Natural killer cell (primary cell): ENCODE data around the gene SLC7A4. TPM values are rescaled to one million over a fixed set of nuclear protein-coding genes. Genes with fewer than 3 reads are reported as not detected.

Experiments used
- ATAC-seq, 3 donors: fragments of 150-1000 bp in 2 of 3; fragments of 200-7000 bp in 1 of 3; cut with Tn5 transposase; 1 replicate in 1 of 3; 2 replicates in 2 of 3; pipeline ENCODE4 v1.10.0; 2021; ENCODE audit warnings: mild to moderate bottlenecking in 2 of 3, moderate library complexity in 2 of 3
- DNase-seq, 2 donors: peaks; one replicate each; pipeline versions ENCODE4 v3.0.0 to v3.0.0-alpha.2; 2013 to 2021; ENCODE audit warnings: mixed read lengths in 1 of 2
- H3K27ac ChIP-seq: one replicate; pipeline ENCODE4 v1.5.1; 2013; ENCODE audit warnings: mild to moderate bottlenecking, low read length
- H3K27me3 ChIP-seq: one replicate; pipeline ENCODE4 v1.6.1; 2013; ENCODE audit warnings: low read length; ENCODE audit not compliant: control insufficient read depth, insufficient read depth
- H3K36me3 ChIP-seq: one replicate; pipeline ENCODE4 v1.6.1; 2013; ENCODE audit warnings: low read length; ENCODE audit not compliant: control insufficient read depth, insufficient read depth
- H3K4me1 ChIP-seq: one replicate; pipeline ENCODE4 v1.6.1; 2013; ENCODE audit warnings: low read length; ENCODE audit not compliant: control insufficient read depth, insufficient read depth
- H3K4me3 ChIP-seq: one replicate; pipeline ENCODE4 v1.5.1; 2013; ENCODE audit warnings: low read length
- H3K9me3 ChIP-seq: one replicate; pipeline ENCODE4 v1.6.1; 2013; ENCODE audit warnings: low read length; ENCODE audit not compliant: control insufficient read depth, insufficient read depth
- H3K27ac Mint-ChIP-seq, 2 donors: one replicate each; pipeline ENCODE4 v1.8.0; 2022; ENCODE audit warnings: mild to moderate bottlenecking in 2 of 2, mixed read lengths in 2 of 2, moderate library complexity in 1 of 2
- H3K27me3 Mint-ChIP-seq, 2 donors: one replicate each; pipeline ENCODE4 v1.8.0; 2022; ENCODE audit warnings: low read depth in 2 of 2, mixed read lengths in 2 of 2
- H3K36me3 Mint-ChIP-seq: one replicate; pipeline ENCODE4 v1.8.0; 2022; ENCODE audit warnings: mixed read lengths
- H3K4me1 Mint-ChIP-seq, 2 donors: one replicate each; pipeline ENCODE4 v1.8.0; 2022; ENCODE audit warnings: mixed read lengths in 2 of 2
- H3K4me3 Mint-ChIP-seq: one replicate; pipeline ENCODE4 v1.8.0; 2022; ENCODE audit warnings: mild to moderate bottlenecking, moderate library complexity, mixed read lengths
- H3K9me3 Mint-ChIP-seq, 2 donors: one replicate each; pipeline ENCODE4 v1.8.0; 2022; ENCODE audit warnings: mixed read lengths in 2 of 2
- CTCF ChIP-seq: fragments of 200-600 bp; IDR thresholded peaks from one replicate; pipeline ENCODE4 v1.8.0; 2022; ENCODE audit warnings: antibody characterized with exemption
- WGBS: methylation state at CpG from one replicate; pipeline ENCODE4 v1.1.7; 2013; ENCODE audit warnings: missing lambda C conversion rate; ENCODE audit not compliant: insufficient coverage; 5-methylcytosine and 5-hydroxymethylcytosine counted together
- intact Hi-C: fragments of 100-400 bp; cut with micrococcal nuclease; formaldehyde crosslinking; loops from one replicate; pipeline ENCODE4 v1.14.2; 2022
- total RNA-seq, 4 donors: library from RNA; stranded (reverse); fragments of 120-200 nt in 1 of 4; gene quantifications; one replicate each; pipeline versions ENCODE4 v1.2.3 to v1.2.4, GENCODE V29; 2013 to 2022

SLC7A4 gene
- total RNA-seq, 3 donors from 2014 or later (not counting 1 experiment from before 2014, with no cell fraction given): not detected

- intact Hi-C loops: no loop called here
- Mint-ChIP-seq H3K4me3 (no peak overlapping the region), H3K9me3 (no peaks in the 10 kb centered on the region), H3K4me1 (peaks cover 26 to 33% of the 10 kb centered on the region in 2 donors), H3K36me3 (no peaks in the 10 kb centered on the region), H3K27ac (peak overlapping the region; percentile 98 to 99), H3K27me3 (no peaks in the 10 kb centered on the region)
- WGBS: 100% methylated on average over 3 of the region's 4 CpGs
- H3K4me1 ChIP-seq: peaks cover 35% of the 10 kb centered on the region
- DNase-seq (no peak), ATAC-seq (no peak)
- H3K36me3 ChIP-seq: peaks cover 15% of the 10 kb centered on the region
- H3K27me3 ChIP-seq: no peaks in the 10 kb centered on the region
- H3K4me3 ChIP-seq: no peak overlapping the region
- no peak overlapping the region for H3K27ac ChIP-seq
- H3K9me3 ChIP-seq: no peaks in the 10 kb centered on the region
- no peak for TF ChIP-seq CTCF
These were observed 28.6 kb downstream of the SLC7A4 start for GRCh38 chr22:21003782-21004181.

- Mint-ChIP-seq H3K4me1 (peaks cover 26 to 33% of the 10 kb centered on the region in 2 donors), H3K27ac (peak within 1 kb of the TSS; percentile 98 to 99), H3K4me3 (peak within 1 kb of the TSS; percentile 93), H3K9me3 (no peaks in the 10 kb centered on the region), H3K27me3 (no peaks in the 10 kb centered on the region), H3K36me3 (no peaks in the 10 kb centered on the region)
- under 1% methylated on average over 83 of the region's 83 CpGs for WGBS
- H3K9me3 ChIP-seq: no peaks in the 10 kb centered on the region
- intact Hi-C loops: loop anchor here (1.0 kb wide), 2 partner anchors 13 to 19 kb away; partner anchors contain the start of gene LZTR1
- peak; percentile 96 to 99 for DNase-seq
- H3K27ac ChIP-seq: peak within 1 kb of the TSS; percentile 94
- no peak for TF ChIP-seq CTCF
- H3K4me1 ChIP-seq: peaks cover 35% of the 10 kb centered on the region
- peak; percentile 88 to 96 (median 90) for ATAC-seq
- no peaks in the 10 kb centered on the region for H3K27me3 ChIP-seq
- peaks cover 17% of the 10 kb centered on the region for H3K36me3 ChIP-seq
- H3K4me3 ChIP-seq: peak within 1 kb of the TSS; percentile 87
These were observed 30.6 kb downstream of the SLC7A4 start, which contains the start of gene THAP7 for GRCh38 chr22:21001601-21002325. THAP7 (minus strand) TSS chr22:21002118; CDS start chr22:21001911, 207 bp downstream.

- Histone ChIP-seq H3K4me3 (peak overlapping the region; percentile 87), H3K27me3 (no peaks in the 10 kb centered on the region), H3K4me1 (peaks cover 35% of the 10 kb centered on the region), H3K27ac (peak overlapping the region; percentile 94), H3K9me3 (no peaks in the 10 kb centered on the region), H3K36me3 (peaks cover 18% of the 10 kb centered on the region)
- Mint-ChIP-seq H3K27ac (peak overlapping the region; percentile 98 to 99), H3K4me3 (peak overlapping the region; percentile 93), H3K9me3 (no peaks in the 10 kb centered on the region), H3K27me3 (no peaks in the 10 kb centered on the region), H3K4me1 (peaks cover 26 to 33% of the 10 kb centered on the region in 2 donors), H3K36me3 (no peaks in the 10 kb centered on the region)
- peak in 1 of 2 donors; percentile 37 for DNase-seq
- intact Hi-C loops: loop anchor here (1.0 kb wide), 1 partner anchor 19 kb away; the partner anchor contains the start of gene LZTR1
- TF ChIP-seq CTCF: no peak
- ATAC-seq: no peak
- 3% methylated on average over 26 of the region's 26 CpGs for WGBS
These were observed 31.3 kb downstream of the SLC7A4 start for GRCh38 chr22:21000987-21001600.
